Measurements from ENCODE around the gene GNAT3. TPM values are rescaled to one million over a fixed set of nuclear protein-coding genes. Genes with fewer than 3 reads are reported as not detected.

GNAT3 gene
- total RNA-seq, 1 donor from 2014 or later: not detected

DNA sequence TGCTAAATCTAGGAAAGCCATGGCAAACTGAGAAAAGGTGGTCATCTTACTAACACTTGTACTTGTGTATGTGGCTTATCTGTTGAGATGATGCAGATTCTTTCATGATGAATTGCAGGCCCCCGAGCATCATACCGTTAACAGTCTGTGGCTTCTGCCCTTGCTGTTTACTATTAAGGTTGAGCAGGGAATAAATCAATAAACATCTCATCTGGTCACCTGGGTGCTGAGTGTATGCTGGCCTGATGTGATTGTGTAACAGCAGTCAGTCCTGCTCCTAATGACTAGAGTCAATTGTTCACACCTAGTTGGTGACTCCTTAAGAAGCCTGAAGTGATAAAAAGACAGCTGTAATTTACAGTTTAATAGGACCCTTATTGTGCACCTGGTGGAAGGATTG is 8.3 kb upstream of the GNAT3 start:
- DNase-seq (ENCODE audit: low read depth, low spot score): no peak
- H3K36me3 Mint-ChIP-seq (ENCODE audit: low read depth): no peaks in the 10 kb centered on the region
- H3K9me3 Mint-ChIP-seq: no peaks in the 10 kb centered on the region
- TF ChIP-seq, protein P1, sequence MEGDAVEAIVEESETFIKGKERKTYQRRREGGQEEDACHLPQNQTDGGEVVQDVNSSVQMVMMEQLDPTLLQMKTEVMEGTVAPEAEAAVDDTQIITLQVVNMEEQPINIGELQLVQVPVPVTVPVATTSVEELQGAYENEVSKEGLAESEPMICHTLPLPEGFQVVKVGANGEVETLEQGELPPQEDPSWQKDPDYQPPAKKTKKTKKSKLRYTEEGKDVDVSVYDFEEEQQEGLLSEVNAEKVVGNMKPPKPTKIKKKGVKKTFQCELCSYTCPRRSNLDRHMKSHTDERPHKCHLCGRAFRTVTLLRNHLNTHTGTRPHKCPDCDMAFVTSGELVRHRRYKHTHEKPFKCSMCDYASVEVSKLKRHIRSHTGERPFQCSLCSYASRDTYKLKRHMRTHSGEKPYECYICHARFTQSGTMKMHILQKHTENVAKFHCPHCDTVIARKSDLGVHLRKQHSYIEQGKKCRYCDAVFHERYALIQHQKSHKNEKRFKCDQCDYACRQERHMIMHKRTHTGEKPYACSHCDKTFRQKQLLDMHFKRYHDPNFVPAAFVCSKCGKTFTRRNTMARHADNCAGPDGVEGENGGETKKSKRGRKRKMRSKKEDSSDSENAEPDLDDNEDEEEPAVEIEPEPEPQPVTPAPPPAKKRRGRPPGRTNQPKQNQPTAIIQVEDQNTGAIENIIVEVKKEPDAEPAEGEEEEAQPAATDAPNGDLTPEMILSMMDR (conservative IDR thresholded peaks at IDR 0.05): no peak
- H3K4me1 Mint-ChIP-seq: no peaks in the 10 kb centered on the region
- H3K27ac Mint-ChIP-seq (ENCODE audit: unreplicated experiment): no peak overlapping the region
- H3K27me3 Mint-ChIP-seq (ENCODE audit: low read depth): no peaks in the 10 kb centered on the region
- no peak overlapping the region for H3K4me3 Mint-ChIP-seq

DNA sequence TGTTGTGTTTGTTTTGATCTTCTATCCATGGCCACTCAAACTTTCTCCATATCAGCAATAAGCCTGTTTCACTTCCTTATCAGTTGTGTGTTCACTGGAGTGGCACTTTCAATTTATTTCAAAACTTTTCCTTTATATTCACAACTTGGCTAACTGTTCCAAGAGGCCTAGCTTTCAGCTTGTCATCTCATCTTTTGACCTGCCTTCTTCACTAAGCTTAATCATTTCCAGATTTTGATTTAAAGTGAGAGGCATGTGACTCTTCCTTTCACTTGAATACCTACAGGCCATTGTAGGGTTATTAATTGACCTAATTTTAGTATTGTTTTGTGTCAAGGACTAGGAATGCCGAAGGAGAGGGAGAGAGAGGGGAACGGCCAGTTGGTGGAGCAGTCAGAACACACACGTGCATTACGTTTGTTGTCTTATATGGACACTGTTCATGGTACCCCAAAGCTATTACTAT is 5.5 kb upstream of the GNAT3 start:
- H3K9me3 Mint-ChIP-seq: no peaks in the 10 kb centered on the region
- H3K4me1 Mint-ChIP-seq: no peaks in the 10 kb centered on the region
- no peaks in the 10 kb centered on the region for H3K36me3 Mint-ChIP-seq (ENCODE audit: low read depth)
- no peak overlapping the region for H3K27ac Mint-ChIP-seq (ENCODE audit: unreplicated experiment)
- no peak for DNase-seq (ENCODE audit: low read depth, low spot score)
- no peak overlapping the region for H3K4me3 Mint-ChIP-seq
- H3K27me3 Mint-ChIP-seq (ENCODE audit: low read depth): no peaks in the 10 kb centered on the region
- TF ChIP-seq, protein P1 (conservative IDR thresholded peaks at IDR 0.05): no peak

DNA sequence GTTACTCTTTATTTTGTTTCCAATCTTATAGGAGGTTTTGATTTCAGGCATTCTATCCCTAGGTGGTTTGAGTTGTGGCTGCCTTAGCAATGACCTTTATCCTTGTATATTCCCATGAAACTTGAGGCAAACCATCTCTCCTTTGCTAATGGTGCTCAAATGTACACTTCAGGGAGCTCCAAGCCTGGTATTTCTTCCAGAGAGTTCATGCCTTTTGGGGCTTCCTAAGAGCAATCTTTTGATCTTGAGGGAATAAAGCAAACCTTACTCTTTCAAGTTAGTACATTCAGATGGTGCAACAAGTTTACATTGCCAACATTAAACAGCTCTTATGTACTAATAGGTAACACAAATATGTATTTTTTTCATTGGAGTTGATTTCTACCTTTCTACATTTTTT is 3.4 kb upstream of the GNAT3 start:
- TF ChIP-seq, protein P1 (conservative IDR thresholded peaks at IDR 0.05): no peak
- Mint-ChIP-seq H3K4me1 (no peaks in the 10 kb centered on the region), H3K9me3 (peaks cover 2% of the 10 kb centered on the region), H3K4me3 (no peak overlapping the region), H3K36me3 (ENCODE audit: low read depth) (no peaks in the 10 kb centered on the region), H3K27me3 (ENCODE audit: low read depth) (no peaks in the 10 kb centered on the region), H3K27ac (ENCODE audit: unreplicated experiment) (no peak overlapping the region)
- DNase-seq (ENCODE audit: low read depth, low spot score): no peak

DNA sequence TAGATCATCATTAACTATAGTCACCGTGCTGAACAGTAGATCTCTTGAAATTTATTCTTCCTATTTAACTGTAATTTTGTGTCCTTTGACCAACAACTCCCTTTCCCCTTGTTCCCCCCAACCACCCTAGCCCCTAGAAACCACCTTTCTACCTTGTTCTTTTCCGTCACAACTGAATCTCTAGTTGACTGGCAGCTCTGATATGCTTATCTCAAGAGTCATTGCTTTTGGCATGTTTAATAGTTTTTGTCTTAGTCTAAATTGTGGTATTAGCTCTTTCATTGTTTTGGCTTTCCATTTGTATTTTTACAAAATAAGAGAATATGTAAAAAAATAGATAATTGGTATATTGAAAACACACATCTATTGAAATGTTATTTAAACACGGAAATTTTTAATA is 1.8 kb downstream of the GNAT3 start:
- Mint-ChIP-seq H3K4me1 (no peaks in the 10 kb centered on the region), H3K27me3 (ENCODE audit: low read depth) (no peaks in the 10 kb centered on the region), H3K9me3 (peaks cover 2% of the 10 kb centered on the region), H3K27ac (ENCODE audit: unreplicated experiment) (no peak overlapping the region), H3K36me3 (ENCODE audit: low read depth) (no peaks in the 10 kb centered on the region), H3K4me3 (no peak overlapping the region)
- no peak for DNase-seq (ENCODE audit: low read depth, low spot score)
- TF ChIP-seq, protein P1 (conservative IDR thresholded peaks at IDR 0.05): no peak

DNA sequence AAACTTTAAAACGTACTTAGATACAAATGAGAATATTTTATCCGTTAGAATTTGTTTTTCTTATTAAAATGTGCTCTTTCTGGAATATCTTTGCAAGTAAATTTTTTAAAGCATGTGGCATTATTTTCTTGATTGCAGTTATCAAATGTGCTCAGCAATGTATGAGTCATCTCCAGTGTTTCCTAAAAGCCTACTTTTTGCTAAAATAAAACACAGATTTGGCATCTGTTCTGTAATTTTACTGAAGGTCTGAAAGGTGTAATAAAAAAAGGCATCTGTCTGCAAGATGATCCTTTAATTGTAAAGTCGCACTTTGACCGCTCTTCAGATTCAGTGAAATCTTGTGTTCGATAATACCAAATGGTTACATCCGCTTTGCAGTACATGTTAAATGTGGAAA is 3.4 kb downstream of the GNAT3 start:
- Mint-ChIP-seq H3K4me1 (no peaks in the 10 kb centered on the region), H3K9me3 (peaks cover 2% of the 10 kb centered on the region), H3K36me3 (ENCODE audit: low read depth) (no peaks in the 10 kb centered on the region), H3K27ac (ENCODE audit: unreplicated experiment) (no peak overlapping the region), H3K4me3 (no peak overlapping the region), H3K27me3 (ENCODE audit: low read depth) (no peaks in the 10 kb centered on the region)
- DNase-seq (ENCODE audit: low read depth, low spot score): no peak
- TF ChIP-seq, protein P1 (conservative IDR thresholded peaks at IDR 0.05): no peak
